Activated effector memory CD4-positive, alpha-beta T cell treated with anti-CD3 and anti-CD28 coated beads, Interleukin-2, amount 50 U/mL, for 16 hours (primary cell): Measurements from ENCODE around the gene NAA38.
A peak's percentile ranks its signal among the peaks of the same experiment; 100 is the strongest.

Experiments
- DNase-seq: peaks from one replicate; pipeline ENCODE4 v3.0.0-alpha.2; 2020

Gene NAA38

GRCh38 chr17:7839876-7840261 lies 17.5 kb downstream of the NAA38 start:
- DNase-seq = no peak

GRCh38 chr17:7839190-7839875 lies 18.0 kb downstream of the NAA38 start:
- peak; percentile 62 for DNase-seq

- peak; percentile 62 for DNase-seq
Observed at GRCh38 chr17:7838090-7839075, 19.0 kb downstream of the NAA38 start.

GRCh38 chr17:7837408-7838088 lies 19.8 kb downstream of the NAA38 start:
- no peak for DNase-seq

GRCh38 chr17:7836596-7837407 lies 20.6 kb downstream of the NAA38 start:
- peak; percentile 88 for DNase-seq

GRCh38 chr17:7835814-7836595 lies 21.4 kb downstream of the NAA38 start:
- DNase-seq = peak; percentile 80

- peak; percentile 96 for DNase-seq
Observed at GRCh38 chr17:7834957-7835813, 22.2 kb downstream of the NAA38 start.

- peak; percentile 89 for DNase-seq
Observed at GRCh38 chr17:7834542-7834956, 22.8 kb downstream of the NAA38 start.

GRCh38 chr17:7833795-7834541 lies 23.4 kb downstream of the NAA38 start, which contains the start of gene KDM6B:
KDM6B (plus strand) TSS chr17:7834217; CDS start chr17:7845555, 11,338 bp downstream.
- peak; percentile 95 for DNase-seq

- DNase-seq = peak; percentile 59
Observed at GRCh38 chr17:7833011-7833794, 24.2 kb downstream of the NAA38 start.

- no peak for DNase-seq
Observed at GRCh38 chr17:7832431-7832830, 24.9 kb downstream of the NAA38 start.

- DNase-seq = peak; percentile 50
Observed at GRCh38 chr17:7831233-7831632, 26.1 kb downstream of the NAA38 start.

GRCh38 chr17:7830616-7831015 lies 26.7 kb downstream of the NAA38 start:
- peak; percentile 55 for DNase-seq

- DNase-seq = peak; percentile 53
Observed at GRCh38 chr17:7825206-7825990, 32.0 kb downstream of the NAA38 start.

- peak; percentile 37 for DNase-seq
Observed at GRCh38 chr17:7824021-7824924, 33.1 kb downstream of the NAA38 start.

- no peak for DNase-seq
Observed at GRCh38 chr17:7823581-7824001, 33.8 kb downstream of the NAA38 start.

- no peak for DNase-seq
Observed at GRCh38 chr17:7822126-7822525, 35.2 kb downstream of the NAA38 start.
